ENCODE data around the gene TRIM17.

TRIM17 gene

GRCh38 chr1:228460821-228461220 lies 44.2 kb upstream of the TRIM17 start:
- POLR2A ChIA-PET = no interaction called here
- CTCF ChIA-PET = interaction anchor here (0.9 to 4.5 kb wide), 4 partner anchors 11 to 461 kb away, joined by 3 to 22 read pairs (median 4); no protein-coding TSS in a partner anchor
- H3K27ac ChIP-seq (ENCODE audit: extremely low read depth, low read depth, low read length) = no peak overlapping the region

GRCh38 chr1:228459091-228459993 lies 42.7 kb upstream of the TRIM17 start:
- peaks cover 2 to 4% of the 10 kb centered on the region in 2 experiments; a peak in 2 of 3 replicates for H3K36me3 ChIP-seq (ENCODE audit: control insufficient read depth in 2 of 2, insufficient read depth in 1 of 2, low read length in 2 of 2)
- peaks cover 11% of the 10 kb centered on the region; the same call in 1 of the 2 replicates for H3K4me1 ChIP-seq (ENCODE audit: control insufficient read depth, insufficient read depth, low read length)
- peak overlapping the region; percentile 48; the same call in 1 of the 2 replicates for H3K27ac ChIP-seq (ENCODE audit: extremely low read depth, low read depth, low read length)
- H3K9me3 ChIP-seq (ENCODE audit: control insufficient read depth, insufficient read depth, low read depth, low read length) = no peaks in the 10 kb centered on the region
- ChIA-PET POLR2A (interaction anchor here (0.6 to 1.2 kb wide), 9 partner anchors 13 to 1167 kb away, joined by 3 to 9 read pairs (median 4); partner anchors contain the start of genes RNF187, TAF5L and URB2), CTCF (interaction anchor here (0.6 to 4.5 kb wide), 20 partner anchors 13 to 940 kb away, joined by 3 to 22 read pairs (median 4); no protein-coding TSS in a partner anchor)
- H3K4me3 ChIP-seq (ENCODE audit: low read depth, low read length) = peak overlapping the region; percentile 68
- TF ChIP-seq ZNF626 (tag by site-specific recombination; IDR thresholded peaks at IDR 0.05) (no peak), ZFP37 (tag by site-specific recombination; IDR thresholded peaks at IDR 0.05) (peak; percentile 87), ZNF777 (tag by site-specific recombination; IDR thresholded peaks at IDR 0.05; ENCODE audit: borderline replicate concordance) (no peak), ZNF23 (tag by site-specific recombination; IDR thresholded peaks at IDR 0.05; ENCODE audit: borderline replicate concordance) (no peak), ZNF202 (tag by site-specific recombination; IDR thresholded peaks at IDR 0.05; ENCODE audit: borderline replicate concordance) (no peak), KLF7 (tag by site-specific recombination; IDR thresholded peaks at IDR 0.05; ENCODE audit: borderline replicate concordance) (peak; percentile 96; the same call in 1 of the 2 replicates), ZNF280C (tag by site-specific recombination; IDR thresholded peaks at IDR 0.05) (no peak), ZNF510 (tag by site-specific recombination; IDR thresholded peaks at IDR 0.05; ENCODE audit: insufficient replicate concordance) (no peak), REST (tag by site-specific recombination; IDR thresholded peaks at IDR 0.05) (no peak), ZNF514 (tag by site-specific recombination; IDR thresholded peaks at IDR 0.05) (no peak), SALL2 (tag by site-specific recombination; IDR thresholded peaks at IDR 0.05; ENCODE audit: borderline replicate concordance) (no peak)

More at GRCh38 chr1:228460821-228461220, 44.2 kb upstream of the TRIM17 start:
- Histone ChIP-seq H3K4me3 (ENCODE audit: low read depth, low read length) (no peak overlapping the region), H3K4me1 (ENCODE audit: control insufficient read depth, insufficient read depth, low read length) (peaks cover 6% of the 10 kb centered on the region; the same call in 1 of the 2 replicates), H3K36me3 (ENCODE audit: control insufficient read depth in 2 of 2, insufficient read depth in 1 of 2, low read length in 2 of 2) (no peaks in the 10 kb centered on the region), H3K9me3 (ENCODE audit: control insufficient read depth, insufficient read depth, low read depth, low read length) (no peaks in the 10 kb centered on the region)
- TF ChIP-seq IKZF3 (tag by site-specific recombination; IDR thresholded peaks at IDR 0.05) (peak; percentile 63), ZNF449 (tag by site-specific recombination; IDR thresholded peaks at IDR 0.05) (no peak), ZSCAN4 (tag by site-specific recombination; IDR thresholded peaks at IDR 0.05) (no peak), ZIC2 (tag by site-specific recombination; IDR thresholded peaks at IDR 0.05) (peak; percentile 55), ZNF266 (tag by site-specific recombination; IDR thresholded peaks at IDR 0.05; ENCODE audit: low read depth) (no peak), ZNF174 (tag by site-specific recombination; IDR thresholded peaks at IDR 0.05) (no peak), ZNF768 (tag by site-specific recombination; IDR thresholded peaks at IDR 0.05) (no peak), PRDM1 (tag by site-specific recombination; IDR thresholded peaks at IDR 0.05) (0 out of 2 replicates have a peak, but pooled peaks have one; percentile 17), ZBTB44 (tag by site-specific recombination; IDR thresholded peaks at IDR 0.05) (peak; percentile 51; the same call in 1 of the 2 replicates), ZNF211 (tag by site-specific recombination; IDR thresholded peaks at IDR 0.05; ENCODE audit: low read depth) (no peak)

Data from HEK293 (cell line).